Parathyroid adenoma (tissue), 2 donors: ENCODE results near the gene ZNF75A.

Source experiments
- H2AFZ ChIP-seq: fragments of 300-600 bp; sonication (generic); one replicate; pipeline ENCODE4 v1.7.0; 2017; ENCODE audit warnings: antibody characterized with exemption, mild to moderate bottlenecking
- H3K27ac ChIP-seq: fragments of 300-600 bp; sonication (generic); one replicate; pipeline ENCODE4 v1.7.0; 2017
- H3K27me3 ChIP-seq: fragments of 300-600 bp; sonication (generic); one replicate; pipeline ENCODE4 v1.7.0; 2017; ENCODE audit warnings: low read length; ENCODE audit not compliant: control insufficient read depth, insufficient read depth
- H3K36me3 ChIP-seq: fragments of 300-600 bp; sonication (generic); one replicate; pipeline ENCODE4 v1.7.0; 2017; ENCODE audit warnings: low read length; ENCODE audit not compliant: control insufficient read depth, insufficient read depth
- H3K4me1 ChIP-seq: fragments of 300-600 bp; sonication (generic); one replicate; pipeline ENCODE4 v1.7.0; 2017; ENCODE audit warnings: control low read depth
- H3K4me2 ChIP-seq: fragments of 300-600 bp; sonication (generic); one replicate; pipeline ENCODE4 v1.7.0; 2017; ENCODE audit warnings: low read length
- H3K4me3 ChIP-seq: fragments of 300-600 bp; sonication (generic); one replicate; pipeline ENCODE4 v1.7.0; 2017; ENCODE audit warnings: low read depth, low read length
- H3K79me2 ChIP-seq: fragments of 300-600 bp; sonication (generic); one replicate; pipeline ENCODE4 v1.7.0; 2017; ENCODE audit warnings: control low read depth
- H3K9ac ChIP-seq: fragments of 300-600 bp; sonication (generic); one replicate; pipeline ENCODE4 v1.7.0; 2017; ENCODE audit warnings: mild to moderate bottlenecking
- H3K9me3 ChIP-seq: fragments of 300-600 bp; sonication (generic); one replicate; pipeline ENCODE4 v1.7.0; 2017; ENCODE audit warnings: low read length; ENCODE audit not compliant: control insufficient read depth
- TF ChIP-seq, protein P1 (sequence below): fragments of 300-600 bp; sonication (generic); IDR thresholded peaks from one replicate; pipeline ENCODE4 v1.7.0; 2017; ENCODE audit warnings: antibody characterized with exemption, mild to moderate bottlenecking
- donor health status: primary hyperparathyroidism.

The ZNF75A gene

DNA sequence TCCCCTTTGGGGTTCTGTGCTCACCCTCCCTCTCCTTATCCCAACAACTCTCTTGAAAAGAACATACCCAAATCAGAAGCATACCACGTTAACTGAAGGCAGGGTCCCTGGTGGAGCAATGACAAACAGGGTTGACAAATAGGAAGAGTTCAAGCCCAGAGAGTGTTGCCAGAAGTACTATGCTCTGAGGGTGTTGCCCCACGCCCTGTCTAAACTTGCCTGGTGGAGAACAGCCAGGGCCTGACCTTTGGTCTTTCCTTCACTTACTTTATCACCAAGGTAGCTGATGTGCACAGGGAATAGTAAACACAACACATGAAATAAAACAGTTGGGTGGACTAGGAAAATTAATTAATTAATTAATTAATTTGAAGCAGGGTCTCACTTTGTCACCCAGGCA, 23.3 kb downstream of the ZNF75A start:
- Histone ChIP-seq H3K4me3 (no peak overlapping the region), H2AFZ (no peak overlapping the region), H3K27ac (no peak overlapping the region), H3K9me3 (no peaks in the 10 kb centered on the region), H3K27me3 (no peaks in the 10 kb centered on the region), H3K79me2 (no peaks in the 10 kb centered on the region), H3K4me2 (no peak overlapping the region), H3K36me3 (no peaks in the 10 kb centered on the region), H3K9ac (no peak overlapping the region), H3K4me1 (no peaks in the 10 kb centered on the region)
- TF ChIP-seq, protein P1, sequence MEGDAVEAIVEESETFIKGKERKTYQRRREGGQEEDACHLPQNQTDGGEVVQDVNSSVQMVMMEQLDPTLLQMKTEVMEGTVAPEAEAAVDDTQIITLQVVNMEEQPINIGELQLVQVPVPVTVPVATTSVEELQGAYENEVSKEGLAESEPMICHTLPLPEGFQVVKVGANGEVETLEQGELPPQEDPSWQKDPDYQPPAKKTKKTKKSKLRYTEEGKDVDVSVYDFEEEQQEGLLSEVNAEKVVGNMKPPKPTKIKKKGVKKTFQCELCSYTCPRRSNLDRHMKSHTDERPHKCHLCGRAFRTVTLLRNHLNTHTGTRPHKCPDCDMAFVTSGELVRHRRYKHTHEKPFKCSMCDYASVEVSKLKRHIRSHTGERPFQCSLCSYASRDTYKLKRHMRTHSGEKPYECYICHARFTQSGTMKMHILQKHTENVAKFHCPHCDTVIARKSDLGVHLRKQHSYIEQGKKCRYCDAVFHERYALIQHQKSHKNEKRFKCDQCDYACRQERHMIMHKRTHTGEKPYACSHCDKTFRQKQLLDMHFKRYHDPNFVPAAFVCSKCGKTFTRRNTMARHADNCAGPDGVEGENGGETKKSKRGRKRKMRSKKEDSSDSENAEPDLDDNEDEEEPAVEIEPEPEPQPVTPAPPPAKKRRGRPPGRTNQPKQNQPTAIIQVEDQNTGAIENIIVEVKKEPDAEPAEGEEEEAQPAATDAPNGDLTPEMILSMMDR = no peak

DNA sequence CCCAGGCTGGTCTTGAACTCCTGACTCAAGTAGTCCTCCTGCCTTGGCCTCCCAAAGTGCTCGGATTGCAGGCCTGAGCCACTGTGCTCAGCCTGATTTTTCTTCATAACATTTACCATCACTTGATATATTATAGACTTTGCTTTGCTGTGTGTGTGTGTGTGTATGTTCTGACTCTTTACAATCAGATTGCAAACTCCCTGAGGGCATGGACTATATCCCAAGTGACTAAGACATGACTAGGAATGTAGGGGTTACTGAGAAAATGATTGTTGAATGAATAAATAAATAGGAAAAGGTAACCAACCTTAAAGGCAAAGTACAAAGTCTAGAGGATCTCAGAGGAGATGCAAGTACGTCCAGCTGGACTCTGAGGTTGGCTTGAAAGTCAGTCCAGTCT, 40.7 kb downstream of the ZNF75A start:
- no peaks in the 10 kb centered on the region for H3K79me2 ChIP-seq
- H3K4me2 ChIP-seq = no peak overlapping the region
- no peaks in the 10 kb centered on the region for H3K9me3 ChIP-seq
- no peaks in the 10 kb centered on the region for H3K36me3 ChIP-seq
- TF ChIP-seq, protein P1 = no peak
- no peak overlapping the region for H3K9ac ChIP-seq
- H3K27me3 ChIP-seq = no peaks in the 10 kb centered on the region
- no peaks in the 10 kb centered on the region for H3K4me1 ChIP-seq
- H3K4me3 ChIP-seq = no peak overlapping the region
- H2AFZ ChIP-seq = no peak overlapping the region
- no peak overlapping the region for H3K27ac ChIP-seq

DNA sequence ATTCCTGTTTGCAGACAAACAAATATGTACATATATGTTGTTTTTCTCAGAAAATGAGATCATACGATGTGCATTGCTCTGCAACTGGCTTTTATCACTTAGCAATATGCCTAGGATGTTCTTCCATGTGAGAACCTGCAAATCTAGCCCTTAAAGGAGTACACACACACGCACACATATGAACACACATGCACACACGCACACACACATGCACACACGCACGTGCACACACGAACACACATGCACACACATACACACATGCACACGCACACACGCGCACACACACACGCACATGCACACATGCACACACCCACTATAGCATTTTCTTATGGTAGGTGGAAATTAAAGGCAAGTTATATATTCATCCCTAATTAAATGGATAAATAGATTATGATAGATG, 42.3 kb downstream of the ZNF75A start:
- Histone ChIP-seq H3K27ac (no peak overlapping the region), H3K4me1 (no peaks in the 10 kb centered on the region), H3K4me2 (no peak overlapping the region), H2AFZ (no peak overlapping the region), H3K36me3 (no peaks in the 10 kb centered on the region), H3K4me3 (no peak overlapping the region), H3K27me3 (no peaks in the 10 kb centered on the region), H3K9ac (no peak overlapping the region), H3K79me2 (no peaks in the 10 kb centered on the region), H3K9me3 (no peaks in the 10 kb centered on the region)
- TF ChIP-seq, protein P1 = no peak

DNA sequence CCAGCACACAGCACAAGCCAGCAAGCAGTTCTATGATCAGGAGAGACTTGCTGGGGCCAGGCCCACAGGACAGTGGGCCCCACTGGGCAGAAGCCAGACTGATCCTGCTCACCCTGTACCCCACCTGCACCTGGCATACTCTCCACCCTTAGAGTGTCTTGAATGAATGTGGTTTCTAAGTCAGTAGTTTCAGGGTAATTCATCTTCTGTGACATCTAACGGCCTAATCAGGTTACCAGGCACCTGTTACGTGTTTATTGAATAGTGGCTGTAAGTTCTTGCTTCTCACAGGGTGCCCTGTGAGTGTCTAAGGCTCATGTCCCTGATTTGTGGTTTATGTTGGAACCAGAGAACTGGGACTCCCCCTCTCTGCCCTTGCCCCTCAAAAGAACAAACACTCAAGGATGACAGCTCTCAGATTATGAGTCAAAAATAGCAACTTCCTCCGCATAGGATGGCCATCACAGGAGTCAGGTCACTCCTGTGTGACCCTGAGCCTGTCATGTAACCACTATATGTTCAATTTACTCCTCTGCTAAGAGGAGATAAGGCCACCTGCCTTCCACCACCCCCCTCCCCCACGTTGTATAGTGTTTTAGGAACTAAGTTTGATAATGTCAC, 43.4 kb downstream of the ZNF75A start:
- H3K9ac ChIP-seq = no peak overlapping the region
- H3K36me3 ChIP-seq = no peaks in the 10 kb centered on the region
- no peak overlapping the region for H3K4me3 ChIP-seq
- no peaks in the 10 kb centered on the region for H3K79me2 ChIP-seq
- no peaks in the 10 kb centered on the region for H3K4me1 ChIP-seq
- TF ChIP-seq, protein P1 = no peak
- H3K27me3 ChIP-seq = no peaks in the 10 kb centered on the region
- H3K9me3 ChIP-seq = no peaks in the 10 kb centered on the region
- H2AFZ ChIP-seq = no peak overlapping the region
- no peak overlapping the region for H3K4me2 ChIP-seq
- H3K27ac ChIP-seq = no peak overlapping the region

DNA sequence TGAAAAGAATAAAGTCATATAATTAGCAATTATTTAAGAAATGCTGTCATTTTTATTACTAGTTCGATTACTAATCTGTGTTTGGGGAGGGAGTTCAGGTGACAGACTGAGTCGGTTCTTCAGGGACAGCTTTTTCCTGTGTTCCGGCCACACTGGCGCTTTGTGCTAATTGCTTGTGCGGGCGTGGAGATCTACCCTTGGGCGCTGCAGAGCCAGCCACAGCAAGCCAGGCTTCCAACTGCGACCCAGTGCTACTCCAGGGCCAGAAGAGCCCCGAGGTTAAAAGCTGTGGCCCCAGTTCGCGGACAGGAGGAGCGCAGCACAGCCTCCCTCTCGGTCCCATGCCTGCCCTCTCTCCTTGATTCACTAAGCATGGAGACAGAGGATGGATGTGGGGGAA, 43.9 kb downstream of the ZNF75A start:
- H2AFZ ChIP-seq = no peak overlapping the region
- H3K27ac ChIP-seq = no peak overlapping the region
- no peaks in the 10 kb centered on the region for H3K4me1 ChIP-seq
- H3K4me3 ChIP-seq = no peak overlapping the region
- H3K4me2 ChIP-seq = no peak overlapping the region
- no peaks in the 10 kb centered on the region for H3K79me2 ChIP-seq
- H3K27me3 ChIP-seq = no peaks in the 10 kb centered on the region
- no peaks in the 10 kb centered on the region for H3K9me3 ChIP-seq
- H3K36me3 ChIP-seq = no peaks in the 10 kb centered on the region
- TF ChIP-seq, protein P1 = no peak
- H3K9ac ChIP-seq = no peak overlapping the region
